Measurements from ENCODE around the gene RND3.

RND3 gene

GRCh38 chr2:150427298-150427697, 60.2 kb downstream of the RND3 start:
- H3K27me3 ChIP-seq (replicated peaks in 2 of 5; ENCODE audit: control insufficient read depth in 4 of 5, insufficient read depth in 5 of 5, low read length in 4 of 5), result peaks cover 0 to 11% (median 0%) of the 10 kb centered on the region in 5 experiments
- CTCF ChIA-PET, result no interaction called here
- H3K4me3 ChIP-seq (ENCODE audit: control insufficient read depth in 1 of 7, extremely low read depth in 1 of 7, insufficient read depth in 4 of 7, low read depth in 2 of 7, low read length in 6 of 7), result no peak overlapping the region
- POLR2A ChIA-PET, result no interaction called here
- H3K9me3 ChIP-seq (ENCODE audit: control extremely low read depth in 1 of 5, control insufficient read depth in 4 of 5, insufficient read depth in 2 of 5, low read depth in 1 of 5, low read length in 4 of 5), result no peaks in the 10 kb centered on the region
- no peaks in the 10 kb centered on the region for H3K4me1 ChIP-seq (ENCODE audit: control extremely low read depth in 1 of 4, control insufficient read depth in 4 of 4, insufficient read depth in 4 of 4, low read length in 3 of 4)
- 68% methylated on average over 3 of the region's 3 CpGs for WGBS (ENCODE audit: insufficient coverage)
- DNase-seq, result no peak
- no peak overlapping the region for H3K27ac ChIP-seq (ENCODE audit: insufficient read depth in 1 of 2, low read depth in 1 of 2, low read length in 2 of 2, poor library complexity in 1 of 2, severe bottlenecking in 2 of 2)
- H3K36me3 ChIP-seq (ENCODE audit: control insufficient read depth in 4 of 4, insufficient read depth in 4 of 4, low read length in 3 of 4), result no peaks in the 10 kb centered on the region

GRCh38 chr2:150426724-150427123, 60.7 kb downstream of the RND3 start:
- Histone ChIP-seq H3K27me3 (replicated peaks in 2 of 5; ENCODE audit: control insufficient read depth in 4 of 5, insufficient read depth in 5 of 5, low read length in 4 of 5) (peaks cover 0 to 11% (median 0%) of the 10 kb centered on the region in 5 experiments), H3K27ac (ENCODE audit: insufficient read depth in 1 of 2, low read depth in 1 of 2, low read length in 2 of 2, poor library complexity in 1 of 2, severe bottlenecking in 2 of 2) (no peak overlapping the region), H3K9me3 (ENCODE audit: control extremely low read depth in 1 of 5, control insufficient read depth in 4 of 5, insufficient read depth in 2 of 5, low read depth in 1 of 5, low read length in 4 of 5) (no peaks in the 10 kb centered on the region), H3K36me3 (ENCODE audit: control insufficient read depth in 4 of 4, insufficient read depth in 4 of 4, low read length in 3 of 4) (no peaks in the 10 kb centered on the region), H3K4me1 (ENCODE audit: control extremely low read depth in 1 of 4, control insufficient read depth in 4 of 4, insufficient read depth in 4 of 4, low read length in 3 of 4) (no peaks in the 10 kb centered on the region), H3K4me3 (ENCODE audit: control insufficient read depth in 1 of 7, extremely low read depth in 1 of 7, insufficient read depth in 4 of 7, low read depth in 2 of 7, low read length in 6 of 7) (no peak overlapping the region)
- ChIA-PET POLR2A (no interaction called here), CTCF (no interaction called here)
- 80% methylated on average over 1 of the region's 4 CpGs for WGBS (ENCODE audit: insufficient coverage)
- DNase-seq, result no peak

- WGBS (ENCODE audit: insufficient coverage), result 37% methylated on average over 2 of the region's 2 CpGs
- no peak for DNase-seq
- no peak overlapping the region for H3K4me3 ChIP-seq (ENCODE audit: control insufficient read depth in 1 of 7, extremely low read depth in 1 of 7, insufficient read depth in 4 of 7, low read depth in 2 of 7, low read length in 6 of 7)
- H3K27me3 ChIP-seq (replicated peaks in 2 of 5; ENCODE audit: control insufficient read depth in 4 of 5, insufficient read depth in 5 of 5, low read length in 4 of 5), result peaks cover 0 to 11% (median 0%) of the 10 kb centered on the region in 5 experiments
- H3K4me1 ChIP-seq (ENCODE audit: control extremely low read depth in 1 of 4, control insufficient read depth in 4 of 4, insufficient read depth in 4 of 4, low read length in 3 of 4), result no peaks in the 10 kb centered on the region
- CTCF ChIA-PET, result no interaction called here
- POLR2A ChIA-PET, result no interaction called here
- H3K9me3 ChIP-seq (ENCODE audit: control extremely low read depth in 1 of 5, control insufficient read depth in 4 of 5, insufficient read depth in 2 of 5, low read depth in 1 of 5, low read length in 4 of 5), result no peaks in the 10 kb centered on the region
- no peak overlapping the region for H3K27ac ChIP-seq (ENCODE audit: insufficient read depth in 1 of 2, low read depth in 1 of 2, low read length in 2 of 2, poor library complexity in 1 of 2, severe bottlenecking in 2 of 2)
- no peaks in the 10 kb centered on the region for H3K36me3 ChIP-seq (ENCODE audit: control insufficient read depth in 4 of 4, insufficient read depth in 4 of 4, low read length in 3 of 4)
Measured at GRCh38 chr2:150426315-150426714, 61.2 kb downstream of the RND3 start.

GRCh38 chr2:150425121-150425955, 62.1 kb downstream of the RND3 start:
- peaks cover 0 to 11% (median 0%) of the 10 kb centered on the region in 5 experiments for H3K27me3 ChIP-seq (replicated peaks in 2 of 5; ENCODE audit: control insufficient read depth in 4 of 5, insufficient read depth in 5 of 5, low read length in 4 of 5)
- CTCF ChIA-PET, result no interaction called here
- no peak overlapping the region for H3K4me3 ChIP-seq (ENCODE audit: control insufficient read depth in 1 of 7, extremely low read depth in 1 of 7, insufficient read depth in 4 of 7, low read depth in 2 of 7, low read length in 6 of 7)
- 38% methylated on average over 11 of the region's 22 CpGs for WGBS (ENCODE audit: insufficient coverage)
- H3K9me3 ChIP-seq (ENCODE audit: control extremely low read depth in 1 of 5, control insufficient read depth in 4 of 5, insufficient read depth in 2 of 5, low read depth in 1 of 5, low read length in 4 of 5), result no peaks in the 10 kb centered on the region
- no peak for DNase-seq
- H3K36me3 ChIP-seq (ENCODE audit: control insufficient read depth in 4 of 4, insufficient read depth in 4 of 4, low read length in 3 of 4), result no peaks in the 10 kb centered on the region
- POLR2A ChIA-PET, result no interaction called here
- no peak overlapping the region for H3K27ac ChIP-seq (ENCODE audit: insufficient read depth in 1 of 2, low read depth in 1 of 2, low read length in 2 of 2, poor library complexity in 1 of 2, severe bottlenecking in 2 of 2)
- H3K4me1 ChIP-seq (ENCODE audit: control extremely low read depth in 1 of 4, control insufficient read depth in 4 of 4, insufficient read depth in 4 of 4, low read length in 3 of 4), result no peaks in the 10 kb centered on the region

- ChIA-PET POLR2A (no interaction called here), CTCF (no interaction called here)
- DNase-seq, result no peak
- WGBS (ENCODE audit: insufficient coverage), result 85% methylated on average over 6 of the region's 6 CpGs
- no peak overlapping the region for H3K27ac ChIP-seq (ENCODE audit: insufficient read depth in 1 of 2, low read depth in 1 of 2, low read length in 2 of 2, poor library complexity in 1 of 2, severe bottlenecking in 2 of 2)
- H3K27me3 ChIP-seq (replicated peaks in 2 of 5; ENCODE audit: control insufficient read depth in 4 of 5, insufficient read depth in 5 of 5, low read length in 4 of 5), result peaks cover 0 to 11% (median 0%) of the 10 kb centered on the region in 5 experiments
- H3K9me3 ChIP-seq (ENCODE audit: control extremely low read depth in 1 of 5, control insufficient read depth in 4 of 5, insufficient read depth in 2 of 5, low read depth in 1 of 5, low read length in 4 of 5), result no peaks in the 10 kb centered on the region
- H3K4me1 ChIP-seq (ENCODE audit: control extremely low read depth in 1 of 4, control insufficient read depth in 4 of 4, insufficient read depth in 4 of 4, low read length in 3 of 4), result no peaks in the 10 kb centered on the region
- H3K36me3 ChIP-seq (ENCODE audit: control insufficient read depth in 4 of 4, insufficient read depth in 4 of 4, low read length in 3 of 4), result no peaks in the 10 kb centered on the region
- no peak overlapping the region for H3K4me3 ChIP-seq (ENCODE audit: control insufficient read depth in 1 of 7, extremely low read depth in 1 of 7, insufficient read depth in 4 of 7, low read depth in 2 of 7, low read length in 6 of 7)
Measured at GRCh38 chr2:150424406-150424805, 63.1 kb downstream of the RND3 start.

DNA sequence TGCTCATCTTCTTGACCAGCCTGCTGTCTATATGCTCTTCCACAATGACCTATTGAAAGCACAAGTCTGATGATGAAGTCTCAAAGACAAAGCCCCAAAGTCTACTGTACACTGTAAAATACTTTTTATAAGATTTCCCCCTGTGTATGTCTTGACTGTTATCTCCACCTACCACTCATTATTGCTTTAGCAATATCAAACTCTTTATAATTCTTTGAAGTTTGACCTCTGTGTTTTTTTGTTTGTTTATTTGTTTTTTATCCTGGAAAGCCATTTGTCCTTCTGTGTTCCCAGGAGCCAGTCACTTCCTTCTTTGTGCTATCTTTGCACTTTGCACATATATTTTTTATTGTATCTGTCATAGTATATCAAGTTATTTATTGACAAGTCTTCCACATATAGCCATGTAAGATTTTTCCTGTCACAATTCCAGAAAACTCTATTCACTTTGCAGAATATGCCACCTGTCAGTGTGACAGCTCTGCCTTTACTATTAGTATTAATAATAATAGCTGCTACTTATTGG, 66.3 kb downstream of the RND3 start:
- ChIA-PET POLR2A (no interaction called here), CTCF (no interaction called here)
- H3K27ac ChIP-seq (ENCODE audit: insufficient read depth in 1 of 2, low read depth in 1 of 2, low read length in 2 of 2, poor library complexity in 1 of 2, severe bottlenecking in 2 of 2), result no peak overlapping the region
- H3K9me3 ChIP-seq (ENCODE audit: control extremely low read depth in 1 of 5, control insufficient read depth in 4 of 5, insufficient read depth in 2 of 5, low read depth in 1 of 5, low read length in 4 of 5), result no peaks in the 10 kb centered on the region
- no peaks in the 10 kb centered on the region for H3K4me1 ChIP-seq (ENCODE audit: control extremely low read depth in 1 of 4, control insufficient read depth in 4 of 4, insufficient read depth in 4 of 4, low read length in 3 of 4)
- peaks cover 0 to 9% (median 0%) of the 10 kb centered on the region in 5 experiments for H3K27me3 ChIP-seq (replicated peaks in 2 of 5; ENCODE audit: control insufficient read depth in 4 of 5, insufficient read depth in 5 of 5, low read length in 4 of 5)
- H3K36me3 ChIP-seq (ENCODE audit: control insufficient read depth in 4 of 4, insufficient read depth in 4 of 4, low read length in 3 of 4), result no peaks in the 10 kb centered on the region
- no peak overlapping the region for H3K4me3 ChIP-seq (ENCODE audit: control insufficient read depth in 1 of 7, extremely low read depth in 1 of 7, insufficient read depth in 4 of 7, low read depth in 2 of 7, low read length in 6 of 7)
- no peak for DNase-seq

GRCh38 chr2:150418916-150419315, 68.6 kb downstream of the RND3 start:
- Histone ChIP-seq H3K4me1 (ENCODE audit: control extremely low read depth in 1 of 4, control insufficient read depth in 4 of 4, insufficient read depth in 4 of 4, low read length in 3 of 4) (no peaks in the 10 kb centered on the region), H3K27ac (ENCODE audit: insufficient read depth in 1 of 2, low read depth in 1 of 2, low read length in 2 of 2, poor library complexity in 1 of 2, severe bottlenecking in 2 of 2) (no peak overlapping the region), H3K36me3 (ENCODE audit: control insufficient read depth in 4 of 4, insufficient read depth in 4 of 4, low read length in 3 of 4) (no peaks in the 10 kb centered on the region), H3K27me3 (replicated peaks in 2 of 5; ENCODE audit: control insufficient read depth in 4 of 5, insufficient read depth in 5 of 5, low read length in 4 of 5) (no peaks in the 10 kb centered on the region), H3K9me3 (ENCODE audit: control extremely low read depth in 1 of 5, control insufficient read depth in 4 of 5, insufficient read depth in 2 of 5, low read depth in 1 of 5, low read length in 4 of 5) (no peaks in the 10 kb centered on the region), H3K4me3 (ENCODE audit: control insufficient read depth in 1 of 7, extremely low read depth in 1 of 7, insufficient read depth in 4 of 7, low read depth in 2 of 7, low read length in 6 of 7) (no peak overlapping the region)
- POLR2A ChIA-PET, result no interaction called here
- WGBS (ENCODE audit: insufficient coverage), result no CpG with 5 or more reads among the region's 1 CpG
- CTCF ChIA-PET, result no interaction called here
- no peak for DNase-seq
